ENCODE data around the gene EGFL8. TPM values are rescaled to one million over a fixed set of nuclear protein-coding genes. Genes with fewer than 3 reads are reported as not detected.

Gene EGFL8
- total RNA-seq, 1 experiment from 2014 or later, result 2.8 TPM

GRCh38 chr6:32153564-32154513, 10.6 kb upstream of the EGFL8 start, which contains the start of gene PPT2:
Gene PPT2 (plus strand): TSS chr6:32154141. CDS start chr6:32154595, 454 bp downstream.
- no peaks in the 10 kb centered on the region for H3K36me3 ChIP-seq
- no peaks in the 10 kb centered on the region for H3K9me3 ChIP-seq
- H3K4me3 ChIP-seq, result peak within 1 kb of the TSS; percentile 76
- H3K27me3 ChIP-seq, result no peaks in the 10 kb centered on the region
- DNase-seq, result peak; percentile 82

DNA sequence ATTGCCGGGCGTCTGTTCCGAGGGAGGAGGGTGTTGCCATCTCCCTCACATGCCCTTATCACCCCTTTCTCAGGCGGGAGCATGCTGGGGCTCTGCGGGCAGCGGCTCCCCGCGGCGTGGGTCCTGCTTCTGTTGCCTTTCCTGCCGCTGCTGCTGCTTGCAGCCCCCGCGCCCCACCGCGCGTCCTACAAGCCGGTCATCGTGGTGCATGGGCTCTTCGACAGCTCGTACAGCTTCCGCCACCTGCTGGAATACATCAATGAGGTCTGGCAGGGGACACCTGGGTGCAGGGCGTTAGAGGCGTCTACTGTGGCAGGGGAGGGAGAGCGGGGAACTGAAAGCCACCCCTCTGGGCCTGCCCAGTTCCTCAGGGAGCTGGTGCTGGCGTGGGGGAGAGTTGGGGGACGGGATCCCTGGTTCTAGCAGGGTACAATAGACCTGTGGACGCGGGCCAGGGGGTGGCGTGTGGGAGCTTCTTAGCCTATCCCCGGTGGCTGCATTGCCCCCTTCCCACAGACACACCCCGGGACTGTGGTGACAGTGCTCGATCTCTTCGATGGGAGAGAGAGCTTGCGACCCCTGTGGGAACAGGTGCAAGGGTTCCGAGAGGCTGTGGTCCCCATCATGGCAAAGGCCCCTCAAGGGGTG, 9.8 kb upstream of the EGFL8 start:
- no peaks in the 10 kb centered on the region for H3K36me3 ChIP-seq
- H3K9me3 ChIP-seq, result no peaks in the 10 kb centered on the region
- peak overlapping the region; percentile 76 for H3K4me3 ChIP-seq
- DNase-seq, result peak; percentile 45
- no peaks in the 10 kb centered on the region for H3K27me3 ChIP-seq

DNA sequence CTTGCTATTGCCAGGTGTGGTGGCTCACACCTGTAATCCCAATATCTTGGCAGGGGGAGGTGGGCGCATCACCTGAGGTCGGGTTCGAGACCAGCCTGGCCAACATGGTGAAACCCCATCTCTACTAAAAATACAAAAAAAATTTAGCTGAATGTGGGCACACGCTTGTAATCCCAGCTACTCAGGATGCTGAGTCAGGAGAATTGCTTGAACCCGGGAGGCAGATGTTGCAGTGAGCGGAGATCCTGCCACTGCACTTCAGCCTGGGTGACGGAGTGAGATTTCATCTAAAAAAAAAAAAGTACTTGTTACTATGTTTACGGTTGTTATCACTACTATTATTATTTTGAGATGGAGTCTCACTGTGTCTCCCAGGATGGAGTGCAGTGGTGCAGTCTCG, 7.5 kb upstream of the EGFL8 start:
- Histone ChIP-seq H3K27me3 (no peaks in the 10 kb centered on the region), H3K4me3 (no peak overlapping the region), H3K36me3 (no peaks in the 10 kb centered on the region), H3K9me3 (no peaks in the 10 kb centered on the region)
- no peak for DNase-seq

DNA sequence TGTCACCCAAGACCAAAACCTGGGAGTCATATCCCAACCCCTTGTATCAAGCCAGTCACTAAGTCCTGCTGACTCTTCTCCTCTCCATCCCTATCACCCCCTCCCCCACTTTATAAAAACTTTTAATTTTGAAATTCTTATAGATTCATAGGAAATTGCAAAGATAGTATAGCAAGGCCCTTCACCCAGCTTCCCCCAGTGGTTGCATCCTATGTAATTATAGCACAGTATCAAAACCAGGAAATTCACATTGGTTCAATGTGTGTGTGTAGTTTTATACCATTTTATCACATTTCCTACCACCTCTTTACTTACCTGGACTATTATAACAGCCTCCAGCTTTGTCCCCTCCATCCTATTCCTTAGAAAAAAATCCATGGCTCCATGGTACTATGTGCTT, 6.3 kb upstream of the EGFL8 start:
- Histone ChIP-seq H3K9me3 (no peaks in the 10 kb centered on the region), H3K4me3 (no peak overlapping the region), H3K27me3 (no peaks in the 10 kb centered on the region), H3K36me3 (no peaks in the 10 kb centered on the region)
- no peak for DNase-seq

GRCh38 chr6:32163559-32164258, 686 bp upstream of the EGFL8 start:
- no peaks in the 10 kb centered on the region for H3K36me3 ChIP-seq
- no peaks in the 10 kb centered on the region for H3K27me3 ChIP-seq
- H3K4me3 ChIP-seq, result no peak overlapping the region
- no peak for DNase-seq
- H3K9me3 ChIP-seq, result no peaks in the 10 kb centered on the region

GRCh38 chr6:32166411-32167061, 2.1 kb downstream of the EGFL8 start:
- no peak for DNase-seq
- Histone ChIP-seq H3K36me3 (no peaks in the 10 kb centered on the region), H3K9me3 (no peaks in the 10 kb centered on the region), H3K4me3 (no peak overlapping the region), H3K27me3 (no peaks in the 10 kb centered on the region)

DNA sequence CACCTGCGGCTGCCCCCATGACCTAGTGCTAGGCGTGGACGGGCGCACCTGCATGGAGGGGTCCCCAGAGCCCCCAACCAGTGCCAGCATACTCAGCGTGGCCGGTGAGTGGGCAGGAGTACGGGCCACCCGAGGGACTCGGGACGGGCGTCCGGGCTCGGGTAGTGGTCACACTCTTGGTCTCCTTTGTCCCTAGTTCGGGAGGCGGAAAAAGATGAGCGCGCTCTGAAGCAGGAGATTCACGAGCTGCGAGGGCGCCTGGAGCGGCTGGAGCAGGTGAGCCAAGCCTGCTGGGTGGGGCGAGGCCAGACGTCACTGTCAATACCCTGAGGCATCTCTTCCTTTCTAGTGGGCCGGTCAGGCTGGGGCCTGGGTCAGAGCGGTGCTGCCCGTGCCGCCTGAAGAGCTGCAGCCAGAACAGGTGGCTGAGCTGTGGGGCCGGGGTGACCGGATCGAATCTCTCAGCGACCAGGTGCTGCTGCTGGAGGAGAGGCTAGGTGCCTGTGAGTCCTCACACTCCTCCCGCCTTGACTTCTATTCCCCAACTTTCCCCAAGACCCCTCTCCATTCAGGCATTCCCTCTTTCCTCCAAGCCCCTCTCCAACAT, 2.9 kb downstream of the EGFL8 start:
- no peaks in the 10 kb centered on the region for H3K36me3 ChIP-seq
- no peaks in the 10 kb centered on the region for H3K9me3 ChIP-seq
- H3K27me3 ChIP-seq, result no peaks in the 10 kb centered on the region
- DNase-seq, result no peak
- no peak overlapping the region for H3K4me3 ChIP-seq

GRCh38 chr6:32167761-32168262, 3.4 kb downstream of the EGFL8 start:
- DNase-seq, result no peak
- H3K27me3 ChIP-seq, result no peaks in the 10 kb centered on the region
- H3K4me3 ChIP-seq, result no peak overlapping the region
- H3K9me3 ChIP-seq, result no peaks in the 10 kb centered on the region
- no peaks in the 10 kb centered on the region for H3K36me3 ChIP-seq

GRCh38 chr6:32168350-32168749, 4.0 kb downstream of the EGFL8 start:
- no peaks in the 10 kb centered on the region for H3K27me3 ChIP-seq
- H3K36me3 ChIP-seq, result no peaks in the 10 kb centered on the region
- H3K4me3 ChIP-seq, result no peak overlapping the region
- no peaks in the 10 kb centered on the region for H3K9me3 ChIP-seq
- DNase-seq, result no peak

DNA sequence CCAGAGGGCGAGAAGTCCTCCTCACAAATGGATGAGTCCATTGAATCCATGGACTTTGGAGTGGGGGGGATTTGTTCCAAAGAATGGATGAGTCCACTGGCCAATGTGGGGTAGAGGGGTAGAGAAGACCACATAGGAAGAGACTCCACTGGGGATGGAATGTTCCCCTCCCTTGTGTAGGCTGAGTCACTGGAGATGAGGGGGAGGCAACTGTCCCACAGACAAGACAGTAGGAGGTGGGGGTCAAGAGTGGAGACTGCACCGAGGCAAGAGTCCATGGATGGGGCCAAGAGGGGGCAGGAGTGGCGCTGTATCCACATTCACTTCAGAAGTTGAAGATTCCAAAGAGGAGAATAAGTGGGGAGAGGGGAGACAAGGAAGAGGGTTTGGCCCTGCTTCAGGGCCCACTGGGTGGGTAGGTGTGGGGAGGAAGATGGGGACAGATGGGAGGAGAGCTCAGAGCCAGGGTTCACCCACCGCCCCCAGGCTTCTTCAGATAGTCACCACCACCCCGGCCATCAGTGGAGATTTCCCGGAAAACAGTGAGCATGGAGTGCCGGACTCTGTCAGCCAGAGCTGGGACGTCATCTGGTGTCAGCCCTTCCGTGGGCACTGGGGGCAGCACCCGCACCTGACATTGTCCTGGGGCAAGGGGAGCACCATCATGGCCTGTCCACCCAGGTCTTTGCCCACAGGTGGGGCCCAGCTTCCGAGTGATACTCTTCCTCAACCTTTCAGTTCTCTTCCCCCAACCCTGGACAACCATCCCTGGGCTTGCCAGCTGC, 4.6 kb downstream of the EGFL8 start:
- Histone ChIP-seq H3K4me3 (no peak overlapping the region), H3K27me3 (no peaks in the 10 kb centered on the region), H3K36me3 (no peaks in the 10 kb centered on the region), H3K9me3 (no peaks in the 10 kb centered on the region)
- DNase-seq, result no peak

DNA sequence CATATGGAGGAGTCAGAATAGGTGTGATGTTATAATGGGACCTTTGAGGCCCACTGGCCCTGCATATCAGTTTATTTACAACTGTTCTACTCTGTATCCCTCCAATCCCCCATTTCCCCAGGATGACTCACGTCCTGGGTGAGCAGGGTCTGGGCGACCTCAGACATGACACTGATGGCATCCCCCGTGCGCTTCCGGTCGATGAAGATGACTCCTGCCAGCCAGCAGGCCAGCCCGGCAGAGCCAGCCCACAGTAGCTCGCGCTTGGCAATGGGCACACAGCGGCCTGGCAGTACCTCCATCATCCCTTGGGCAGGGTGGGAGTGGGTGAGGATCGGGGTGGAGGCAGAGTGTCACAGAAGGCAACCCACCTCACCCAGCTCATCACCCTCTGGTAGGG, 5.9 kb downstream of the EGFL8 start:
- Histone ChIP-seq H3K36me3 (no peaks in the 10 kb centered on the region), H3K27me3 (no peaks in the 10 kb centered on the region), H3K4me3 (no peak overlapping the region), H3K9me3 (no peaks in the 10 kb centered on the region)
- no peak for DNase-seq

GRCh38 chr6:32171234-32171633, 6.8 kb downstream of the EGFL8 start:
- DNase-seq, result no peak
- Histone ChIP-seq H3K4me3 (no peak overlapping the region), H3K27me3 (no peaks in the 10 kb centered on the region), H3K36me3 (no peaks in the 10 kb centered on the region), H3K9me3 (no peaks in the 10 kb centered on the region)

GRCh38 chr6:32173051-32173727, 8.8 kb downstream of the EGFL8 start:
- Histone ChIP-seq H3K27me3 (no peaks in the 10 kb centered on the region), H3K9me3 (no peaks in the 10 kb centered on the region), H3K4me3 (no peak overlapping the region), H3K36me3 (no peaks in the 10 kb centered on the region)
- DNase-seq, result no peak

DNA sequence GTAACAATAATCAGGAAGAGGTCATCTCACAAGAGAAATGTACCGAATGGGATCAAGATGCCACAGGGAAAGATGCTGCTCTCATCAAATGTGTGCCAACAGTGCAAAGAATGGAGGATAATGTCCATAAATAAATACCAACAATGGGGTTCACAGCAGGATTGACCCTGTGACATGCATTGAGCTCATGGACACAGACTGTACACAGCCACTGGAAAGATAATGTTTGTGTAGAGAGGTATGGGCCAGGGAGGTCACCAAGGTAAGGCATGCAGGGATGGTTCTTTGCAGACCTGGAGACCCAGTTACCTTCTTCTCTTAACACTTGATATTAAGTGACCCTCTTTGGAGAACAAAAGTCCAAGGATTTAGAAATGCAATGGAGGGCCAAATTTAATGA, 10.0 kb downstream of the EGFL8 start:
- DNase-seq, result no peak
- H3K4me3 ChIP-seq, result no peak overlapping the region
- H3K36me3 ChIP-seq, result no peaks in the 10 kb centered on the region
- H3K27me3 ChIP-seq, result no peaks in the 10 kb centered on the region
- no peaks in the 10 kb centered on the region for H3K9me3 ChIP-seq

DNA sequence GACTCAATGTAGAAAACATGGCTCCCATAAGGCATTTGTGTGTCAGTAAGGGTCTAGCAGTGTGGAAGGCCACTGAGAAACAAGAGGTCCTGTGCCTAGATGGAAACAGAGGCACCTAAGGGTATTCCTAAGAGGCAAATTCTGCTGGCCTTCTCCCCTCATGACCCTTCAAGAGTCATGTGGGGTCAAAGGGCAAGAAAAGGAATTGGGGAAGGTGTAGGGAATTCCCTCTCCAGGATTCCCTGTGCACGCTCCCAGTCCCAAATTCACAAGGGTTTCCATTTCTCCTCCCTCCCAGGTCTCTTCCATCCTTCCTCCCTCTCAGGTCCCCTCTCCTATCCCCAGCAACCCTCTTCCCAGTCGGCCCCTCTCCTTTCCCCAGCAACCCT, 10.9 kb downstream of the EGFL8 start:
- DNase-seq, result no peak
- Histone ChIP-seq H3K9me3 (no peaks in the 10 kb centered on the region), H3K27me3 (no peaks in the 10 kb centered on the region), H3K36me3 (no peaks in the 10 kb centered on the region), H3K4me3 (peak overlapping the region; percentile 66)

Data from MG63 (cell line).